Neural cell (in vitro differentiated cells): ENCODE measurements around the gene RAI1. TPM values are rescaled to one million over a fixed set of nuclear protein-coding genes. Genes with fewer than 3 reads are reported as not detected.

Experiments
- H2AFZ ChIP-seq: fragments of 200-600, 300-800 bp; sonication (generic), shearing (Covaris generic); 2 replicates; pipeline ENCODE4 v1.6.0; 2014; ENCODE audit warnings: low read depth, mild to moderate bottlenecking, antibody characterized with exemption, low read length, moderate library complexity
- H3F3A ChIP-seq: fragments of 200-600 bp; shearing (Covaris generic); 2 replicates; pipeline ENCODE4 v1.6.1; 2016; ENCODE audit warnings: mild to moderate bottlenecking, moderate library complexity, mixed read lengths, antibody characterized with exemption, low read length; ENCODE audit not compliant: insufficient read depth, poor library complexity, severe bottlenecking
- H3K27ac ChIP-seq: fragments of 200-600, 300-800 bp; sonication (generic), shearing (Covaris generic); 2 replicates; pipeline ENCODE4 v1.5.1; 2014; ENCODE audit warnings: mild to moderate bottlenecking, low read length, moderate library complexity
- H3K27me3 ChIP-seq: fragments of 300-800, 200-600 bp; sonication (generic), shearing (Covaris generic); 2 replicates; pipeline ENCODE4 v1.6.0; 2014; ENCODE audit warnings: mild to moderate bottlenecking, low read depth, low read length, moderate library complexity; ENCODE audit not compliant: insufficient read depth
- H3K36me3 ChIP-seq: fragments of 300-800, 200-600 bp; sonication (generic), shearing (Covaris generic); 2 replicates; pipeline ENCODE4 v1.5.1; 2014; ENCODE audit warnings: mild to moderate bottlenecking, antibody characterized with exemption, low read length, moderate library complexity; ENCODE audit not compliant: insufficient read depth
- H3K4me2 ChIP-seq: fragments of 300-800, 200-600 bp; sonication (generic), shearing (Covaris generic); 2 replicates; pipeline ENCODE4 v1.6.0; 2014; ENCODE audit warnings: mild to moderate bottlenecking, low read length
- H3K4me3 ChIP-seq: fragments of 300-800, 200-600 bp; sonication (generic), shearing (Covaris generic); 2 replicates; pipeline ENCODE4 v1.5.1; 2014; ENCODE audit warnings: mild to moderate bottlenecking, low read length, moderate library complexity
- H3K79me2 ChIP-seq: fragments of 200-600 bp; shearing (Covaris generic); replicated peaks from 2 replicates; pipeline ENCODE4 v1.6.0; 2014; ENCODE audit warnings: mild to moderate bottlenecking, low read length, moderate library complexity; ENCODE audit not compliant: insufficient read depth
- H3K9ac ChIP-seq: fragments of 300-800, 200-600 bp; sonication (generic), shearing (Covaris generic); 2 replicates; pipeline ENCODE4 v1.6.1; 2016; ENCODE audit warnings: mild to moderate bottlenecking, low read length, mixed read lengths
- H3K9me2 ChIP-seq: fragments of 200-600 bp; shearing (Covaris generic); 2 replicates; pipeline ENCODE4 v1.6.1; 2016; ENCODE audit warnings: mild to moderate bottlenecking, low read length, mixed read lengths; ENCODE audit not compliant: insufficient read depth
- H3K9me3 ChIP-seq: fragments of 200-600, 300-800 bp; sonication (generic), shearing (Covaris generic); 2 replicates; pipeline ENCODE4 v1.6.1; 2016; ENCODE audit warnings: mild to moderate bottlenecking, mixed run types, low read length, moderate library complexity, mixed read lengths
- H4K20me1 ChIP-seq: fragments of 200-600 bp; shearing (Covaris generic); 2 replicates; pipeline ENCODE4 v1.6.1; 2016; ENCODE audit warnings: mild to moderate bottlenecking, mixed run types; ENCODE audit not compliant: insufficient read depth
- CTCF ChIP-seq: fragments of 450-650 bp; IDR thresholded peaks from 2 replicates; pipeline ENCODE4 v1.5.1; 2014; ENCODE audit warnings: antibody characterized with exemption, mild to moderate bottlenecking, moderate library complexity; ENCODE audit not compliant: poor library complexity, severe bottlenecking
- EP300 ChIP-seq: fragments of 450-650 bp; conservative IDR thresholded peaks from 2 replicates; pipeline ENCODE4 v1.6.1; 2014; ENCODE audit warnings: antibody characterized with exemption, mild to moderate bottlenecking, moderate library complexity; ENCODE audit not compliant: poor library complexity, severe bottlenecking
- EZH2 ChIP-seq: fragments of 200-600, 300-800 bp; shearing (Covaris generic), sonication (generic); IDR thresholded peaks from 2 replicates; pipeline ENCODE4 v1.6.1; 2014; ENCODE audit warnings: antibody characterized with exemption, low read length, borderline replicate concordance, mild to moderate bottlenecking; ENCODE audit not compliant: insufficient read depth, poor library complexity, severe bottlenecking
- MXI1 ChIP-seq: fragments of 450-650 bp; conservative IDR thresholded peaks from 2 replicates; pipeline ENCODE4 v1.6.1; 2014; ENCODE audit warnings: antibody characterized with exemption, mild to moderate bottlenecking; ENCODE audit not compliant: poor library complexity, severe bottlenecking
- POLR2AphosphoS5 ChIP-seq: IDR thresholded peaks from 2 replicates; pipeline ENCODE4 v1.6.1; 2012
- RAD21 ChIP-seq: fragments of 450-650 bp; conservative IDR thresholded peaks from 2 replicates; pipeline ENCODE4 v1.6.1; 2014; ENCODE audit warnings: antibody characterized with exemption, mild to moderate bottlenecking, moderate library complexity
- REST ChIP-seq: IDR thresholded peaks from 2 replicates; pipeline ENCODE4 v1.6.1; 2012; ENCODE audit warnings: borderline replicate concordance
- SMC3 ChIP-seq: fragments of 450-650 bp; conservative IDR thresholded peaks from 2 replicates; pipeline ENCODE4 v1.6.1; 2014; ENCODE audit warnings: antibody characterized with exemption, mild to moderate bottlenecking, moderate library complexity; ENCODE audit not compliant: poor library complexity
- TAF1 ChIP-seq: IDR thresholded peaks from 2 replicates; pipeline ENCODE4 v1.6.1; 2012; ENCODE audit warnings: low read depth
- polyA plus RNA-seq: library from polyadenylated mRNA; depleted of rRNA; stranded (reverse); fragments of >200 nt; gene quantifications from 2 replicates; pipeline ENCODE4 v1.2.3, GENCODE V29; 2014

Gene RAI1
- polyA plus RNA-seq, 1 donor from 2014 or later, result 16.9 TPM

- TF ChIP-seq CTCF (no peak), POLR2AphosphoS5 (no peak), EZH2 (no peak), SMC3 (no peak), TAF1 (no peak), MXI1 (no peak), EP300 (no peak), REST (no peak), RAD21 (no peak)
- Histone ChIP-seq H3K4me2 (no peak overlapping the region), H3K4me3 (no peak overlapping the region), H3K27ac (no peak overlapping the region), H3K9me3 (no peaks in the 10 kb centered on the region), H3K9ac (no peak overlapping the region), H3K79me2 (peaks cover 72% of the 10 kb centered on the region), H4K20me1 (peaks cover 5% of the 10 kb centered on the region), H3F3A (no peaks in the 10 kb centered on the region), H2AFZ (no peak overlapping the region), H3K27me3 (no peaks in the 10 kb centered on the region), H3K9me2 (no peaks in the 10 kb centered on the region), H3K36me3 (no peaks in the 10 kb centered on the region)
These were observed 28.6 kb downstream of the RAI1 start for GRCh38 chr17:17709815-17710321.

GRCh38 chr17:17710355-17710727 lies 29.1 kb downstream of the RAI1 start:
- peaks cover 8% of the 10 kb centered on the region for H4K20me1 ChIP-seq

More at GRCh38 chr17:17710355-17710727, 29.1 kb downstream of the RAI1 start:
- no peaks in the 10 kb centered on the region for H3K27me3 ChIP-seq
- peaks cover 72% of the 10 kb centered on the region for H3K79me2 ChIP-seq
- no peaks in the 10 kb centered on the region for H3K36me3 ChIP-seq
- no peaks in the 10 kb centered on the region for H3F3A ChIP-seq
- TF ChIP-seq SMC3, result no peak
- TF ChIP-seq MXI1, result no peak
- no peak for TF ChIP-seq EZH2
- TF ChIP-seq TAF1, result no peak
- no peak for TF ChIP-seq POLR2AphosphoS5
- TF ChIP-seq CTCF, result no peak
- no peak for TF ChIP-seq REST
- no peak for TF ChIP-seq EP300
- no peak for TF ChIP-seq RAD21
- H3K27ac ChIP-seq, result no peak overlapping the region
- H3K9ac ChIP-seq, result no peak overlapping the region
- no peak overlapping the region for H3K4me2 ChIP-seq
- H2AFZ ChIP-seq, result no peak overlapping the region
- H3K4me3 ChIP-seq, result no peak overlapping the region
- no peaks in the 10 kb centered on the region for H3K9me2 ChIP-seq
- no peaks in the 10 kb centered on the region for H3K9me3 ChIP-seq
